Measurements from ENCODE around the gene LRRFIP1. TPM values are rescaled to one million over a fixed set of nuclear protein-coding genes. Genes with fewer than 3 reads are reported as not detected.

The LRRFIP1 gene
- polyA plus RNA-seq, 2 of the 4 experiments (the other 2 are of a cell fraction): 75.6 to 93.0 TPM

GRCh38 chr2:237772513-237772912 is 145.1 kb downstream of the LRRFIP1 start:
- DNase-seq (ENCODE audit: low read depth in 1 of 2, low spot score in 1 of 2) (no peak), FAIRE-seq (no peak), ATAC-seq (no peak)
- WGBS (ENCODE audit: missing lambda C conversion rate): 94% methylated on average over 3 of the region's 3 CpGs
- no peak for TF ChIP-seq HMGXB4 (CRISPR knock-in tag; IDR thresholded peaks at IDR 0.05; ENCODE audit: borderline replicate concordance)
- TF ChIP-seq TFCP2L1 (CRISPR knock-in tag; IDR thresholded peaks at IDR 0.05): no peak
- TF ChIP-seq RAD21 (conservative IDR thresholded peaks at IDR 0.05 in 1 of 2, IDR thresholded peaks at IDR 0.05 in 1 of 2): no peak
- no peak for TF ChIP-seq EHF (CRISPR knock-in tag; IDR thresholded peaks at IDR 0.05)
- TF ChIP-seq GATA3 (IDR thresholded peaks at IDR 0.05; ENCODE audit: borderline replicate concordance): no peak
- CTCF ChIA-PET: interaction anchor here (2.7 to 6.5 kb wide), 3 partner anchors 27 to 98 kb away, joined by 7 to 45 read pairs (median 25); no protein-coding TSS in a partner anchor
- H3K27ac ChIP-seq: no peak overlapping the region
- H3K4me3 ChIP-seq: no peak overlapping the region
- POLR2A ChIA-PET: no interaction called here
- peaks cover 9% of the 10 kb centered on the region; the same call in 1 of the 3 replicates for H3K4me1 ChIP-seq
- H3K4me2 ChIP-seq: no peak overlapping the region
- no peaks in the 10 kb centered on the region for H3K9me3 ChIP-seq

- POLR2A ChIA-PET: no interaction called here
- Histone ChIP-seq H3K27ac (no peak overlapping the region), H3K4me2 (no peak overlapping the region), H3K4me3 (no peak overlapping the region), H3K9me3 (no peaks in the 10 kb centered on the region), H3K4me1 (peaks cover 9% of the 10 kb centered on the region; the same call in 1 of the 3 replicates)
- CTCF ChIA-PET: interaction anchor here (0.7 to 6.5 kb wide), 9 partner anchors 10 to 331 kb away, joined by 3 to 45 read pairs (median 3); no protein-coding TSS in a partner anchor
- FAIRE-seq (no peak), ATAC-seq (no peak), DNase-seq (ENCODE audit: low read depth in 1 of 2, low spot score in 1 of 2) (no peak)
- TF ChIP-seq PBX3 (IDR thresholded peaks at IDR 0.05) (no peak), JUN (IDR thresholded peaks at IDR 0.05) (no peak), BHLHE40 (IDR thresholded peaks at IDR 0.05; ENCODE audit: low read depth, low read length) (no peak), REST (IDR thresholded peaks at IDR 0.05) (no peak), ZFP36 (IDR thresholded peaks at IDR 0.05; ENCODE audit: borderline replicate concordance, partially characterized antibody) (no peak), HOXA7 (CRISPR knock-in tag; IDR thresholded peaks at IDR 0.05) (no peak), POLR2A (IDR thresholded peaks at IDR 0.05; ENCODE audit: low read length) (no peak)
- WGBS (ENCODE audit: missing lambda C conversion rate): 95% methylated on average over 11 of the region's 15 CpGs
Observed at GRCh38 chr2:237773826-237774225, 146.4 kb downstream of the LRRFIP1 start.

- peak; percentile 56 for TF ChIP-seq CTCF (IDR thresholded peaks at IDR 0.05)
- peak; percentile 44 to 57 for TF ChIP-seq RAD21 (conservative IDR thresholded peaks at IDR 0.05 in 1 of 2, IDR thresholded peaks at IDR 0.05 in 1 of 2)
- 0 out of 2 replicates have a peak, but pooled peaks have one; percentile 24 for TF ChIP-seq ESRRA (IDR thresholded peaks at IDR 0.05; ENCODE audit: borderline replicate concordance, low read length)
- peak; percentile 57 for TF ChIP-seq SMC3 (IDR thresholded peaks at IDR 0.05)
- no peak for TF ChIP-seq HMGXB4 (CRISPR knock-in tag; IDR thresholded peaks at IDR 0.05; ENCODE audit: borderline replicate concordance)
- WGBS (ENCODE audit: missing lambda C conversion rate): 67% methylated on average over 13 of the region's 13 CpGs
- no peaks in the 10 kb centered on the region for H3K9me3 ChIP-seq
- FAIRE-seq: no peak
- no peak overlapping the region for H3K4me2 ChIP-seq
- peaks cover 3% of the 10 kb centered on the region; the same call in 1 of the 3 replicates for H3K4me1 ChIP-seq
- H3K4me3 ChIP-seq: no peak overlapping the region
- ChIA-PET POLR2A (no interaction called here), CTCF (interaction anchor here (0.7 to 6.5 kb wide), 18 partner anchors 9 to 442 kb away, joined by 3 to 45 read pairs (median 4); no protein-coding TSS in a partner anchor)
- ATAC-seq: peak; percentile 97 to 98
- H3K27ac ChIP-seq: no peak overlapping the region
- peak; percentile 58 to 71 for DNase-seq (ENCODE audit: low read depth in 1 of 2, low spot score in 1 of 2)
Observed at GRCh38 chr2:237774811-237775553, 147.6 kb downstream of the LRRFIP1 start.

Data from A549 (cell line).